ENCODE results near the gene RAET1G.

DNA sequence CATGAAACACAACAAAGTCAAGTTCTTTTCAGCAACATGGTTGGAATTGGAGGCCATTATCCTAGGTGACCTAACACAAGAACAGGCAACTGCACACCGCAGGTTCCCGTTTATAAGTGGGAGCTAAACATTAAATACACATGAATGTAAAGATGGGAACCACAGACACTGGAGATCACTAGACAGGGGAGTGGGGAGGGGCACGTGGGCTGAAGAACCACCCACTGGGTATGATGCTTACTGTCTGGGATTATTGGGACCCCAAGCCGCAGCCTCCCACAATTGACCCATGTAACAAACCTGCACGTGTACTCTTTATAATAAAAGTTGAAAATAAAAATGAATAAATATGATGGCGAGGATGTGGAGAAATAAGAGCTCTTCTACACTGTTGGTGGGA, 8.6 kb upstream of the RAET1G start:
- TF ChIP-seq, protein P1, sequence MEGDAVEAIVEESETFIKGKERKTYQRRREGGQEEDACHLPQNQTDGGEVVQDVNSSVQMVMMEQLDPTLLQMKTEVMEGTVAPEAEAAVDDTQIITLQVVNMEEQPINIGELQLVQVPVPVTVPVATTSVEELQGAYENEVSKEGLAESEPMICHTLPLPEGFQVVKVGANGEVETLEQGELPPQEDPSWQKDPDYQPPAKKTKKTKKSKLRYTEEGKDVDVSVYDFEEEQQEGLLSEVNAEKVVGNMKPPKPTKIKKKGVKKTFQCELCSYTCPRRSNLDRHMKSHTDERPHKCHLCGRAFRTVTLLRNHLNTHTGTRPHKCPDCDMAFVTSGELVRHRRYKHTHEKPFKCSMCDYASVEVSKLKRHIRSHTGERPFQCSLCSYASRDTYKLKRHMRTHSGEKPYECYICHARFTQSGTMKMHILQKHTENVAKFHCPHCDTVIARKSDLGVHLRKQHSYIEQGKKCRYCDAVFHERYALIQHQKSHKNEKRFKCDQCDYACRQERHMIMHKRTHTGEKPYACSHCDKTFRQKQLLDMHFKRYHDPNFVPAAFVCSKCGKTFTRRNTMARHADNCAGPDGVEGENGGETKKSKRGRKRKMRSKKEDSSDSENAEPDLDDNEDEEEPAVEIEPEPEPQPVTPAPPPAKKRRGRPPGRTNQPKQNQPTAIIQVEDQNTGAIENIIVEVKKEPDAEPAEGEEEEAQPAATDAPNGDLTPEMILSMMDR (IDR thresholded peaks at IDR 0.05) = no peak
- TF ChIP-seq POLR2AphosphoS5 (IDR thresholded peaks at IDR 0.05) (no peak), EP300 (IDR thresholded peaks at IDR 0.05) (no peak), POLR2A (IDR thresholded peaks at IDR 0.05; ENCODE audit: low read depth) (no peak)
